Measurements from ENCODE around the gene HAUS8. TPM values are rescaled to one million over a fixed set of nuclear protein-coding genes. Genes with fewer than 3 reads are reported as not detected.

The HAUS8 gene
- total and polyA plus RNA-seq, 2 of the 13 experiments (the other 11 are each of a cell fraction or from before 2014, with no cell fraction given): 7.8 to 17.5 TPM

- Histone ChIP-seq H3K4me1 (ENCODE audit: insufficient read depth, low read length) (peaks cover 12% of the 10 kb centered on the region; the same call in 1 of the 2 replicates), H2AFZ (ENCODE audit: low read length) (no peak overlapping the region), H3K4me2 (ENCODE audit: low read depth, low read length) (no peak overlapping the region), H3K4me3 (replicated peaks in 1 of 3; ENCODE audit: insufficient read depth in 1 of 3, low read depth in 2 of 3, low read length in 3 of 3) (no peak overlapping the region), H3K36me3 (replicated peaks in 1 of 2; ENCODE audit: control insufficient read depth in 1 of 2, insufficient read depth in 2 of 2, low read length in 2 of 2) (peaks cover 14 to 39% of the 10 kb centered on the region in 2 experiments), H3K79me2 (ENCODE audit: insufficient read depth, low read length) (no peaks in the 10 kb centered on the region), H4K20me1 (ENCODE audit: insufficient read depth, low read length) (0 out of 2 replicates have a peak, but pooled peaks cover under 1% of the 10 kb centered on the region), H3K27me3 (ENCODE audit: control insufficient read depth in 1 of 2, insufficient read depth in 2 of 2, low read length in 2 of 2) (no peaks in the 10 kb centered on the region), H3K9ac (ENCODE audit: insufficient read depth, low read depth, low read length) (no peak overlapping the region), H3K9me3 (ENCODE audit: low read length) (no peaks in the 10 kb centered on the region), H3K27ac (ENCODE audit: extremely low read length, insufficient read depth, low read length) (no peak overlapping the region)
- DNase-seq (ENCODE audit: low spot score) (no peak), ATAC-seq (no peak), FAIRE-seq (no peak)
- ChIA-PET CTCF (ENCODE audit: low intra/inter-chr PET ratio, low total read pairs) (no interaction called here), POLR2A (no interaction called here)
- TF ChIP-seq SIN3A (IDR thresholded peaks at IDR 0.05; ENCODE audit: borderline replicate concordance, low read depth, low read length) (no peak), HNF1B (CRISPR knock-in tag; IDR thresholded peaks at IDR 0.05) (no peak), ZNF256 (CRISPR knock-in tag; conservative IDR thresholded peaks at IDR 0.05) (no peak), ZNF383 (CRISPR knock-in tag; IDR thresholded peaks at IDR 0.05; ENCODE audit: borderline replicate concordance) (no peak), CCDC6 (CRISPR knock-in tag; IDR thresholded peaks at IDR 0.05) (no peak), ZKSCAN1 (IDR thresholded peaks at IDR 0.05; ENCODE audit: low read length) (no peak), DRAP1 (CRISPR knock-in tag; IDR thresholded peaks at IDR 0.05) (no peak), ZBTB10 (CRISPR knock-in tag; IDR thresholded peaks at IDR 0.05; ENCODE audit: borderline replicate concordance) (no peak), CBX1 (IDR thresholded peaks at IDR 0.05; ENCODE audit: low read depth) (no peak), TBL1XR1 (IDR thresholded peaks at IDR 0.05; ENCODE audit: borderline replicate concordance, low read length, partially characterized antibody) (no peak), KDM1A (CRISPR knock-in tag; IDR thresholded peaks at IDR 0.05) (no peak), ZNF224 (CRISPR knock-in tag; IDR thresholded peaks at IDR 0.05) (no peak), MED8 (CRISPR knock-in tag; IDR thresholded peaks at IDR 0.05; ENCODE audit: insufficient replicate concordance) (no peak), ELF1 (CRISPR knock-in tag; IDR thresholded peaks at IDR 0.05) (no peak), ZNF124 (CRISPR knock-in tag; IDR thresholded peaks at IDR 0.05) (no peak), BATF2 (CRISPR knock-in tag; IDR thresholded peaks at IDR 0.05) (no peak), ZNF335 (CRISPR knock-in tag; IDR thresholded peaks at IDR 0.05) (no peak), SIN3B (IDR thresholded peaks at IDR 0.05; ENCODE audit: low read length) (no peak)
- 99% methylated on average over 4 of the region's 4 CpGs for WGBS (ENCODE audit: low lambda C conversion rate)
- intact Hi-C loops (cut with micrococcal nuclease; ENCODE audit: unreplicated experiment): no loop called here
- in situ Hi-C loops (cut with HindIII; ENCODE audit: extremely low pct_ligation_motif_present, low pct_unique_long_range_greater_than_20kb): no loop called here
- BruUV-seq (replicated peaks): no TSS peak
These were observed 33.2 kb upstream of the HAUS8 start for GRCh38 chr19:17108453-17108784.

Data from HepG2 (cell line).